ENCODE data around the gene SYT9. TPM values are rescaled to one million over a fixed set of nuclear protein-coding genes. Genes with fewer than 3 reads are reported as not detected.

The SYT9 gene
- total RNA-seq, 1 donor from 2014 or later, result 0.52 TPM

GRCh38 chr11:7449841-7450214 lies 198.1 kb downstream of the SYT9 start:
- H3K4me1 ChIP-seq (ENCODE audit: control insufficient read depth in 3 of 3, insufficient read depth in 3 of 3, low read length in 3 of 3), result peaks cover 0 to 7% (median 3%) of the 10 kb centered on the region in 3 donors

GRCh38 chr11:7450836-7451235 lies 199.1 kb downstream of the SYT9 start:
- peaks cover 0 to 7% (median 0%) of the 10 kb centered on the region in 3 donors for H3K4me1 ChIP-seq (ENCODE audit: control insufficient read depth in 3 of 3, insufficient read depth in 3 of 3, low read length in 3 of 3)
- H3K36me3 ChIP-seq (ENCODE audit: control insufficient read depth in 3 of 3, insufficient read depth in 3 of 3, low read length in 3 of 3), result peaks cover 0 to 4% (median 0%) of the 10 kb centered on the region in 3 donors
- H3K9ac ChIP-seq (ENCODE audit: low read depth in 1 of 3, low read length in 3 of 3), result no peak overlapping the region
- no peak overlapping the region for H3K4me3 ChIP-seq (ENCODE audit: low read length in 3 of 3)
- H3K27me3 ChIP-seq (ENCODE audit: control insufficient read depth in 3 of 3, insufficient read depth in 3 of 3, low read length in 3 of 3), result no peaks in the 10 kb centered on the region
- no peak overlapping the region for H3K27ac ChIP-seq (ENCODE audit: low read depth, low read length)
- no peaks in the 10 kb centered on the region for H3K9me3 ChIP-seq (ENCODE audit: control insufficient read depth in 3 of 3, low read length in 3 of 3)

More at GRCh38 chr11:7449841-7450214, 198.1 kb downstream of the SYT9 start:
- no peaks in the 10 kb centered on the region for H3K9me3 ChIP-seq (ENCODE audit: control insufficient read depth in 3 of 3, low read length in 3 of 3)
- no peak overlapping the region for H3K27ac ChIP-seq (ENCODE audit: low read depth, low read length)
- no peak overlapping the region for H3K9ac ChIP-seq (ENCODE audit: low read depth in 1 of 3, low read length in 3 of 3)
- peaks cover 0 to 4% (median 0%) of the 10 kb centered on the region in 3 donors for H3K36me3 ChIP-seq (ENCODE audit: control insufficient read depth in 3 of 3, insufficient read depth in 3 of 3, low read length in 3 of 3)
- no peak overlapping the region for H3K4me3 ChIP-seq (ENCODE audit: low read length in 3 of 3)
- no peaks in the 10 kb centered on the region for H3K27me3 ChIP-seq (ENCODE audit: control insufficient read depth in 3 of 3, insufficient read depth in 3 of 3, low read length in 3 of 3)

- H3K9ac ChIP-seq (ENCODE audit: low read depth in 1 of 3, low read length in 3 of 3), result no peak overlapping the region
- H3K4me1 ChIP-seq (ENCODE audit: control insufficient read depth in 3 of 3, insufficient read depth in 3 of 3, low read length in 3 of 3), result peaks cover 0 to 7% (median 0%) of the 10 kb centered on the region in 3 donors
- H3K4me3 ChIP-seq (ENCODE audit: low read length in 3 of 3), result no peak overlapping the region
- peaks cover 0 to 4% (median 0%) of the 10 kb centered on the region in 3 donors for H3K36me3 ChIP-seq (ENCODE audit: control insufficient read depth in 3 of 3, insufficient read depth in 3 of 3, low read length in 3 of 3)
- H3K27me3 ChIP-seq (ENCODE audit: control insufficient read depth in 3 of 3, insufficient read depth in 3 of 3, low read length in 3 of 3), result no peaks in the 10 kb centered on the region
- no peak overlapping the region for H3K27ac ChIP-seq (ENCODE audit: low read depth, low read length)
- no peaks in the 10 kb centered on the region for H3K9me3 ChIP-seq (ENCODE audit: control insufficient read depth in 3 of 3, low read length in 3 of 3)
Observed at GRCh38 chr11:7451520-7451919, 199.8 kb downstream of the SYT9 start.

- Histone ChIP-seq H3K4me3 (ENCODE audit: low read length in 3 of 3) (no peak overlapping the region), H3K9ac (ENCODE audit: low read depth in 1 of 3, low read length in 3 of 3) (no peak overlapping the region), H3K9me3 (ENCODE audit: control insufficient read depth in 3 of 3, low read length in 3 of 3) (no peaks in the 10 kb centered on the region), H3K4me1 (ENCODE audit: control insufficient read depth in 3 of 3, insufficient read depth in 3 of 3, low read length in 3 of 3) (peaks cover 0 to 7% (median 0%) of the 10 kb centered on the region in 3 donors), H3K27me3 (ENCODE audit: control insufficient read depth in 3 of 3, insufficient read depth in 3 of 3, low read length in 3 of 3) (no peaks in the 10 kb centered on the region), H3K27ac (ENCODE audit: low read depth, low read length) (no peak overlapping the region), H3K36me3 (ENCODE audit: control insufficient read depth in 3 of 3, insufficient read depth in 3 of 3, low read length in 3 of 3) (peaks cover 0 to 4% (median 0%) of the 10 kb centered on the region in 3 donors)
Observed at GRCh38 chr11:7451952-7452494, 200.3 kb downstream of the SYT9 start.

GRCh38 chr11:7454854-7455253 lies 203.2 kb downstream of the SYT9 start:
- peaks cover 0 to 3% (median 0%) of the 10 kb centered on the region in 3 donors for H3K36me3 ChIP-seq (ENCODE audit: control insufficient read depth in 3 of 3, insufficient read depth in 3 of 3, low read length in 3 of 3)
- no peak overlapping the region for H3K4me3 ChIP-seq (ENCODE audit: low read length in 3 of 3)
- no peaks in the 10 kb centered on the region for H3K9me3 ChIP-seq (ENCODE audit: control insufficient read depth in 3 of 3, low read length in 3 of 3)
- peaks cover 0 to under 1% (median 0%) of the 10 kb centered on the region in 3 donors for H3K4me1 ChIP-seq (ENCODE audit: control insufficient read depth in 3 of 3, insufficient read depth in 3 of 3, low read length in 3 of 3)
- no peak overlapping the region for H3K27ac ChIP-seq (ENCODE audit: low read depth, low read length)
- no peak overlapping the region for H3K9ac ChIP-seq (ENCODE audit: low read depth in 1 of 3, low read length in 3 of 3)
- no peaks in the 10 kb centered on the region for H3K27me3 ChIP-seq (ENCODE audit: control insufficient read depth in 3 of 3, insufficient read depth in 3 of 3, low read length in 3 of 3)

- Histone ChIP-seq H3K36me3 (ENCODE audit: control insufficient read depth in 3 of 3, insufficient read depth in 3 of 3, low read length in 3 of 3) (peaks cover 0 to 3% (median 0%) of the 10 kb centered on the region in 3 donors), H3K4me1 (ENCODE audit: control insufficient read depth in 3 of 3, insufficient read depth in 3 of 3, low read length in 3 of 3) (no peaks in the 10 kb centered on the region), H3K4me3 (ENCODE audit: low read length in 3 of 3) (no peak overlapping the region), H3K27ac (ENCODE audit: low read depth, low read length) (no peak overlapping the region), H3K9me3 (ENCODE audit: control insufficient read depth in 3 of 3, low read length in 3 of 3) (no peaks in the 10 kb centered on the region), H3K27me3 (ENCODE audit: control insufficient read depth in 3 of 3, insufficient read depth in 3 of 3, low read length in 3 of 3) (no peaks in the 10 kb centered on the region), H3K9ac (ENCODE audit: low read depth in 1 of 3, low read length in 3 of 3) (no peak overlapping the region)
Observed at GRCh38 chr11:7457211-7457610, 205.5 kb downstream of the SYT9 start.

- no peak overlapping the region for H3K4me3 ChIP-seq (ENCODE audit: low read length in 3 of 3)
- no peaks in the 10 kb centered on the region for H3K27me3 ChIP-seq (ENCODE audit: control insufficient read depth in 3 of 3, insufficient read depth in 3 of 3, low read length in 3 of 3)
- no peaks in the 10 kb centered on the region for H3K4me1 ChIP-seq (ENCODE audit: control insufficient read depth in 3 of 3, insufficient read depth in 3 of 3, low read length in 3 of 3)
- H3K9me3 ChIP-seq (ENCODE audit: control insufficient read depth in 3 of 3, low read length in 3 of 3), result no peaks in the 10 kb centered on the region
- H3K36me3 ChIP-seq (ENCODE audit: control insufficient read depth in 3 of 3, insufficient read depth in 3 of 3, low read length in 3 of 3), result peaks cover 0 to 3% (median 0%) of the 10 kb centered on the region in 3 donors
- no peak overlapping the region for H3K27ac ChIP-seq (ENCODE audit: low read depth, low read length)
- H3K9ac ChIP-seq (ENCODE audit: low read depth in 1 of 3, low read length in 3 of 3), result no peak overlapping the region
Observed at GRCh38 chr11:7462706-7463105, 211.0 kb downstream of the SYT9 start.

- Histone ChIP-seq H3K4me1 (ENCODE audit: control insufficient read depth in 3 of 3, insufficient read depth in 3 of 3, low read length in 3 of 3) (no peaks in the 10 kb centered on the region), H3K27me3 (ENCODE audit: control insufficient read depth in 3 of 3, insufficient read depth in 3 of 3, low read length in 3 of 3) (no peaks in the 10 kb centered on the region), H3K9me3 (ENCODE audit: control insufficient read depth in 3 of 3, low read length in 3 of 3) (no peaks in the 10 kb centered on the region), H3K36me3 (ENCODE audit: control insufficient read depth in 3 of 3, insufficient read depth in 3 of 3, low read length in 3 of 3) (peaks cover 0 to 2% (median 0%) of the 10 kb centered on the region in 3 donors), H3K9ac (ENCODE audit: low read depth in 1 of 3, low read length in 3 of 3) (no peak overlapping the region), H3K27ac (ENCODE audit: low read depth, low read length) (no peak overlapping the region), H3K4me3 (ENCODE audit: low read length in 3 of 3) (no peak overlapping the region)
Observed at GRCh38 chr11:7467652-7468051, 215.9 kb downstream of the SYT9 start.

- H3K9me3 ChIP-seq (ENCODE audit: control insufficient read depth in 3 of 3, low read length in 3 of 3), result no peaks in the 10 kb centered on the region
- H3K4me3 ChIP-seq (ENCODE audit: low read length in 3 of 3), result no peak overlapping the region
- H3K27me3 ChIP-seq (ENCODE audit: control insufficient read depth in 3 of 3, insufficient read depth in 3 of 3, low read length in 3 of 3), result no peaks in the 10 kb centered on the region
- H3K4me1 ChIP-seq (ENCODE audit: control insufficient read depth in 3 of 3, insufficient read depth in 3 of 3, low read length in 3 of 3), result peaks cover 5 to 11% (median 10%) of the 10 kb centered on the region in 3 donors
- no peak overlapping the region for H3K27ac ChIP-seq (ENCODE audit: low read depth, low read length)
- H3K9ac ChIP-seq (ENCODE audit: low read depth in 1 of 3, low read length in 3 of 3), result no peak overlapping the region
- H3K36me3 ChIP-seq (ENCODE audit: control insufficient read depth in 3 of 3, insufficient read depth in 3 of 3, low read length in 3 of 3), result peaks cover 0 to 2% (median 0%) of the 10 kb centered on the region in 3 donors
Observed at GRCh38 chr11:7469351-7469865, 217.7 kb downstream of the SYT9 start.

GRCh38 chr11:7471071-7471470 lies 219.4 kb downstream of the SYT9 start:
- H3K27me3 ChIP-seq (ENCODE audit: control insufficient read depth in 3 of 3, insufficient read depth in 3 of 3, low read length in 3 of 3), result no peaks in the 10 kb centered on the region
- no peak overlapping the region for H3K9ac ChIP-seq (ENCODE audit: low read depth in 1 of 3, low read length in 3 of 3)
- H3K4me3 ChIP-seq (ENCODE audit: low read length in 3 of 3), result no peak overlapping the region
- peaks cover 5 to 13% (median 10%) of the 10 kb centered on the region in 3 donors for H3K4me1 ChIP-seq (ENCODE audit: control insufficient read depth in 3 of 3, insufficient read depth in 3 of 3, low read length in 3 of 3)
- H3K36me3 ChIP-seq (ENCODE audit: control insufficient read depth in 3 of 3, insufficient read depth in 3 of 3, low read length in 3 of 3), result peaks cover 0 to 2% (median 0%) of the 10 kb centered on the region in 3 donors
- H3K27ac ChIP-seq (ENCODE audit: low read depth, low read length), result no peak overlapping the region
- H3K9me3 ChIP-seq (ENCODE audit: control insufficient read depth in 3 of 3, low read length in 3 of 3), result no peaks in the 10 kb centered on the region

All from skeletal muscle tissue (tissue), 4 donors.